22Rv1 (cell line): ENCODE measurements around the gene NPHS2.

Experiments used
- ZFX ChIP-seq: fragments of 450-650 bp; IDR thresholded peaks from 2 replicates; pipeline ENCODE4 v1.6.1; 2017; ENCODE audit warnings: antibody characterized with exemption, borderline replicate concordance
- TF ChIP-seq, protein P1 (sequence below): fragments of 450-650 bp; IDR thresholded peaks from 2 replicates; pipeline ENCODE4 v1.5.1; 2017; ENCODE audit warnings: mild to moderate bottlenecking

DNA sequence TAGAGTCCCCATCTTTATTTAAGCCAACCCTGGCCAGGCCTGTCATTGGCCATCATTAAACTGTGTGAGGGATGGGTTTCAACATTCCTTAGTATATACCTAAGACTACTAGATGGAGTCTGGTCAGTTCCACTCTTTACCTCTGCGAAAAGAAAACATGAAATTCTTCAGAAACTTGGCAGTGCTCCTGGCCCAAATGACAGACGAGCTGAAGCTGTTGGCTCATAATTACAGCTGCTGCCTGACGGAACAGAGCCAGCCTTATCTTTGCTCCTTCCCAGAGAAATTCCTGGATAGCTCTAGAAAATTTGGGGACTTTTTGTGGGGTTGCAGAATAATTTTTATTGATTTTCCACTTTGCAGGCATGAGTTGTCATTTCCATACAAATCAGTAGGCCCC lies 30.4 kb downstream of the NPHS2 start:
- TF ChIP-seq, protein P1, sequence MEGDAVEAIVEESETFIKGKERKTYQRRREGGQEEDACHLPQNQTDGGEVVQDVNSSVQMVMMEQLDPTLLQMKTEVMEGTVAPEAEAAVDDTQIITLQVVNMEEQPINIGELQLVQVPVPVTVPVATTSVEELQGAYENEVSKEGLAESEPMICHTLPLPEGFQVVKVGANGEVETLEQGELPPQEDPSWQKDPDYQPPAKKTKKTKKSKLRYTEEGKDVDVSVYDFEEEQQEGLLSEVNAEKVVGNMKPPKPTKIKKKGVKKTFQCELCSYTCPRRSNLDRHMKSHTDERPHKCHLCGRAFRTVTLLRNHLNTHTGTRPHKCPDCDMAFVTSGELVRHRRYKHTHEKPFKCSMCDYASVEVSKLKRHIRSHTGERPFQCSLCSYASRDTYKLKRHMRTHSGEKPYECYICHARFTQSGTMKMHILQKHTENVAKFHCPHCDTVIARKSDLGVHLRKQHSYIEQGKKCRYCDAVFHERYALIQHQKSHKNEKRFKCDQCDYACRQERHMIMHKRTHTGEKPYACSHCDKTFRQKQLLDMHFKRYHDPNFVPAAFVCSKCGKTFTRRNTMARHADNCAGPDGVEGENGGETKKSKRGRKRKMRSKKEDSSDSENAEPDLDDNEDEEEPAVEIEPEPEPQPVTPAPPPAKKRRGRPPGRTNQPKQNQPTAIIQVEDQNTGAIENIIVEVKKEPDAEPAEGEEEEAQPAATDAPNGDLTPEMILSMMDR, result no peak
- no peak for TF ChIP-seq ZFX
